ENCODE measurements around the gene CLEC18A. TPM values are rescaled to one million over a fixed set of nuclear protein-coding genes. Genes with fewer than 3 reads are reported as not detected.
A peak's percentile ranks its signal among the peaks of the same experiment; 100 is the strongest.

CLEC18A gene
- total RNA-seq, 1 experiment from 2014 or later: 0.22 TPM

GRCh38 chr16:69936252-69936651 lies 14.9 kb upstream of the CLEC18A start:
- Histone ChIP-seq H3K27me3 (ENCODE audit: low read length) (no peaks in the 10 kb centered on the region), H2AFZ (ENCODE audit: low read length) (no peak overlapping the region), H3K4me3 (ENCODE audit: low read length) (no peak overlapping the region), H3K79me2 (ENCODE audit: low read length) (no peaks in the 10 kb centered on the region), H3K9me2 (replicated peaks; ENCODE audit: low read length) (no peaks in the 10 kb centered on the region), H3K9ac (ENCODE audit: low read length) (no peak overlapping the region), H3K27ac (ENCODE audit: low read length) (no peak overlapping the region), H3K4me2 (ENCODE audit: low read length) (no peak overlapping the region), H3K9me3 (ENCODE audit: low read length) (no peaks in the 10 kb centered on the region), H3K36me3 (ENCODE audit: low read depth, low read length) (no peaks in the 10 kb centered on the region), H3K4me1 (ENCODE audit: insufficient read depth, low read length) (no peaks in the 10 kb centered on the region), H4K20me1 (ENCODE audit: low read length) (no peaks in the 10 kb centered on the region), H3F3A (ENCODE audit: low read length, unreplicated experiment) (no peaks in the 10 kb centered on the region)
- intact Hi-C loops (cut with micrococcal nuclease): no loop called here
- DNase-seq (no peak), ATAC-seq (no peak)
- POLR2A ChIA-PET (ENCODE audit: unreplicated experiment): no interaction called here
- no peak for TF ChIP-seq EZH2phosphoT487 (IDR thresholded peaks at IDR 0.05; ENCODE audit: borderline replicate concordance, low read length)
- TF ChIP-seq CTCF (conservative IDR thresholded peaks at IDR 0.05; ENCODE audit: low read depth, low read length): no peak
- no peak for TF ChIP-seq EZH2 (IDR thresholded peaks at IDR 0.05; ENCODE audit: low read length, unreplicated experiment)
- no TSS peak for BruUV-seq (replicated peaks)
- CTCF ChIA-PET: no interaction called here

GRCh38 chr16:69936751-69937211 lies 14.4 kb upstream of the CLEC18A start:
- Histone ChIP-seq H3K36me3 (ENCODE audit: low read depth, low read length) (no peaks in the 10 kb centered on the region), H3K27me3 (ENCODE audit: low read length) (no peaks in the 10 kb centered on the region), H3K79me2 (ENCODE audit: low read length) (no peaks in the 10 kb centered on the region), H3K9ac (ENCODE audit: low read length) (no peak overlapping the region), H4K20me1 (ENCODE audit: low read length) (no peaks in the 10 kb centered on the region), H3K9me3 (ENCODE audit: low read length) (no peaks in the 10 kb centered on the region), H3F3A (ENCODE audit: low read length, unreplicated experiment) (no peaks in the 10 kb centered on the region), H3K4me3 (ENCODE audit: low read length) (no peak overlapping the region), H3K4me1 (ENCODE audit: insufficient read depth, low read length) (no peaks in the 10 kb centered on the region), H3K9me2 (replicated peaks; ENCODE audit: low read length) (no peaks in the 10 kb centered on the region), H3K27ac (ENCODE audit: low read length) (no peak overlapping the region), H3K4me2 (ENCODE audit: low read length) (no peak overlapping the region), H2AFZ (ENCODE audit: low read length) (no peak overlapping the region)
- no peak for DNase-seq
- TF ChIP-seq EZH2phosphoT487 (IDR thresholded peaks at IDR 0.05; ENCODE audit: borderline replicate concordance, low read length) (no peak), CTCF (conservative IDR thresholded peaks at IDR 0.05; ENCODE audit: low read depth, low read length) (no peak), EZH2 (IDR thresholded peaks at IDR 0.05; ENCODE audit: low read length, unreplicated experiment) (no peak)
- intact Hi-C loops (cut with micrococcal nuclease): no loop called here
- ChIA-PET POLR2A (ENCODE audit: unreplicated experiment) (no interaction called here), CTCF (no interaction called here)
- BruUV-seq (replicated peaks): no TSS peak
- ATAC-seq: no peak

- Histone ChIP-seq H3K4me1 (ENCODE audit: insufficient read depth, low read length) (no peaks in the 10 kb centered on the region), H3K4me3 (ENCODE audit: low read length) (no peak overlapping the region), H3K9me3 (ENCODE audit: low read length) (no peaks in the 10 kb centered on the region), H3K27me3 (ENCODE audit: low read length) (no peaks in the 10 kb centered on the region), H3K36me3 (ENCODE audit: low read depth, low read length) (no peaks in the 10 kb centered on the region), H3F3A (ENCODE audit: low read length, unreplicated experiment) (no peaks in the 10 kb centered on the region), H3K27ac (ENCODE audit: low read length) (no peak overlapping the region), H4K20me1 (ENCODE audit: low read length) (no peaks in the 10 kb centered on the region), H2AFZ (ENCODE audit: low read length) (no peak overlapping the region), H3K4me2 (ENCODE audit: low read length) (no peak overlapping the region), H3K9ac (ENCODE audit: low read length) (no peak overlapping the region), H3K9me2 (replicated peaks; ENCODE audit: low read length) (no peaks in the 10 kb centered on the region), H3K79me2 (ENCODE audit: low read length) (no peaks in the 10 kb centered on the region)
- DNase-seq: peak; percentile 20
- no TSS peak for BruUV-seq (replicated peaks)
- intact Hi-C loops (cut with micrococcal nuclease): no loop called here
- peak; percentile 70 for ATAC-seq
- ChIA-PET CTCF (no interaction called here), POLR2A (ENCODE audit: unreplicated experiment) (no interaction called here)
- TF ChIP-seq EZH2phosphoT487 (IDR thresholded peaks at IDR 0.05; ENCODE audit: borderline replicate concordance, low read length) (no peak), CTCF (conservative IDR thresholded peaks at IDR 0.05; ENCODE audit: low read depth, low read length) (peak; percentile 59)
Observed at GRCh38 chr16:69937465-69937951, 13.6 kb upstream of the CLEC18A start.
